GM12878 (cell line): ENCODE results near the gene LSP1. TPM values are rescaled to one million over a fixed set of nuclear protein-coding genes. Genes with fewer than 3 reads are reported as not detected.
A peak's percentile ranks its signal among the peaks of the same experiment; 100 is the strongest.

ENCODE experiments used
- ATAC-seq: fragments of 200-7000 bp; cut with Tn5 transposase; 3 replicates; pipeline ENCODE4 v1.9.1; 2020; ENCODE audit warnings: mild to moderate bottlenecking, moderate library complexity
- BruUV-seq: library from RNA; stranded (reverse); fragments of 400-500 nt; replicated peaks from 2 replicates; lab custom pipeline; 2021; lab: Mats Ljungman, UMichigan
- CTCF ChIA-PET: fragments of 300-600 bp; sonication (Branson Sonifier 250); formaldehyde crosslinking; extraction: SDS; loops from one replicate; lab custom pipeline; 2021; ENCODE audit warnings: inconsistent platforms; lab: Yijun Ruan, JAX
- POLR2A ChIA-PET: fragments of 350-600 bp; formaldehyde crosslinking; extraction: SDS; loops from one replicate; lab custom pipeline; 2021; ENCODE audit warnings: inconsistent platforms; lab: Charles Lee
- RAD21 ChIA-PET: fragments of 300-600 bp; sonication (Branson Sonifier 250); formaldehyde crosslinking; loops from one replicate; lab custom pipeline; 2023; ENCODE audit warnings: antibody characterized with exemption; ENCODE audit not compliant: unreplicated experiment; lab: Charles Lee
- SMC1A ChIA-PET: fragments of 300-600 bp; sonication (Branson Sonifier 250); formaldehyde crosslinking; loops from one replicate; lab custom pipeline; 2023; ENCODE audit not compliant: unreplicated experiment, uncharacterized antibody; lab: Charles Lee
- DNase-seq: peaks from one replicate; pipeline ENCODE4 v3.0.0-alpha.2; 2011; ENCODE audit warnings: low read depth, low spot score
- FAIRE-seq: peaks from 3 replicates; lab custom pipeline; 2011; peaks lifted over from hg19 to GRCh38; lab: Jason Lieb, UNC
- H2AFZ ChIP-seq: 2 replicates; pipeline ENCODE4 v1.6.0; 2011; ENCODE audit warnings: low read depth, low read length, control low read depth; ENCODE audit not compliant: control insufficient read depth
- H3K27ac ChIP-seq: 2 replicates; pipeline ENCODE4 v1.5.1; 2011; ENCODE audit warnings: control low read depth; ENCODE audit not compliant: control insufficient read depth, insufficient read depth
- H3K27me3 ChIP-seq, 2 experiments: replicated peaks in 1 of 2; 2 replicates each; pipeline versions ENCODE4 v1.6.0 to v1.6.1; 2011; ENCODE audit warnings: low read length in 1 of 2; ENCODE audit not compliant: control insufficient read depth in 2 of 2, insufficient read depth in 2 of 2
- H3K36me3 ChIP-seq, 2 experiments: 2 replicates each; pipeline ENCODE4 v1.5.1; 2011; ENCODE audit warnings: low read length in 1 of 2; ENCODE audit not compliant: control insufficient read depth in 2 of 2, insufficient read depth in 2 of 2
- H3K4me1 ChIP-seq: 2 replicates; pipeline ENCODE4 v1.6.1; 2011; ENCODE audit warnings: mild to moderate bottlenecking, low read length, moderate library complexity, mixed read lengths; ENCODE audit not compliant: control insufficient read depth, insufficient read depth
- H3K4me2 ChIP-seq: 2 replicates; pipeline ENCODE4 v1.6.0; 2011; ENCODE audit warnings: control low read depth; ENCODE audit not compliant: control insufficient read depth, insufficient read depth
- H3K4me3 ChIP-seq: fragments of 200-600 bp; sonication (generic); 2 replicates; pipeline ENCODE4 v1.5.1; 2016
- H3K79me2 ChIP-seq: 2 replicates; pipeline ENCODE4 v1.6.0; 2011; ENCODE audit warnings: low read length; ENCODE audit not compliant: control insufficient read depth, insufficient read depth
- H3K9ac ChIP-seq: 2 replicates; pipeline ENCODE4 v1.8.0; 2011; ENCODE audit warnings: low read length, control low read depth, mixed read lengths; ENCODE audit not compliant: control insufficient read depth, insufficient read depth
- H3K9me3 ChIP-seq: replicated peaks from 3 replicates; pipeline ENCODE4 v1.5.1; 2011; ENCODE audit warnings: mild to moderate bottlenecking, low read length; ENCODE audit not compliant: control insufficient read depth, insufficient read depth
- H4K20me1 ChIP-seq: 2 replicates; pipeline ENCODE4 v1.6.0; 2011; ENCODE audit not compliant: control insufficient read depth, insufficient read depth
- LARP7 ChIP-seq: fragments of 450-650 bp; IDR thresholded peaks from 2 replicates; pipeline ENCODE4 v1.6.1; 2017; ENCODE audit warnings: mild to moderate bottlenecking
- MXI1 ChIP-seq: fragments of 150-350 bp; IDR thresholded peaks from 2 replicates; pipeline ENCODE4 v1.6.1; 2011; ENCODE audit warnings: low read depth, mild to moderate bottlenecking, inconsistent platforms, low read length, improper control_type of control experiment
- POLR2AphosphoS5 ChIP-seq: IDR thresholded peaks from 2 replicates; pipeline ENCODE4 v1.6.1; 2011; ENCODE audit warnings: mild to moderate bottlenecking, low read length, inconsistent platforms
- SIN3A ChIP-seq: IDR thresholded peaks from 2 replicates; pipeline ENCODE4 v1.6.1; 2012; ENCODE audit warnings: low read depth, low read length, improper control_type of control experiment
- SP1 ChIP-seq: IDR thresholded peaks from one replicate; pipeline ENCODE4 v1.6.1; 2011; ENCODE audit warnings: low read depth, low read length
- STAT1 ChIP-seq: fragments of 450-650 bp; conservative IDR thresholded peaks from 2 replicates; pipeline ENCODE4 v1.6.1; 2014; ENCODE audit warnings: antibody characterized with exemption, mild to moderate bottlenecking
- ZSCAN29 ChIP-seq: fragments of 450-650 bp; IDR thresholded peaks from 2 replicates; pipeline ENCODE4 v1.6.1; 2017; ENCODE audit warnings: mild to moderate bottlenecking, moderate library complexity
- WGBS: methylation state at CpG from one replicate; pipeline ENCODE4 v1.1.6; 2016; ENCODE audit warnings: low lambda C conversion rate; ENCODE audit not compliant: insufficient replicate concordance, insufficient coverage; ENCODE audit errors: missing lambda C conversion rate; 5-methylcytosine and 5-hydroxymethylcytosine counted together
- in situ Hi-C: fragments of 300-500 bp; cut with MboI; formaldehyde crosslinking; loops from 9 replicates; pipeline ENCODE4 v1.14.3; 2018; ENCODE audit warnings: mixed read lengths
- intact Hi-C: fragments of 100-400 bp; cut with micrococcal nuclease; formaldehyde crosslinking; loops from one replicate; pipeline ENCODE4 v1.14.2; 2022; ENCODE audit not compliant: unreplicated experiment
- polyA plus RNA-seq, 11 experiments: library from polyadenylated mRNA; depleted of rRNA in 4 of 11; unstranded in 6 of 11; stranded (reverse) in 5 of 11; fragments of >200 nt; fragmentation: Nextera tagmentation in 4 of 11; fragmentation: Illumina TruSeq in 1 of 11; extraction: Ambion mirVana in 4 of 11; extraction: Trizol in 1 of 11; gene quantifications; 1 replicate in 1 of 11; 2 replicates in 10 of 11; pipeline versions ENCODE4 v1.2.1 to v1.2.3, GENCODE V29; 2011 to 2016; ENCODE audit warnings: inconsistent platforms in 2 of 11, missing spikeins in 2 of 11, low read depth in 1 of 11
- total RNA-seq, 4 experiments: library from RNA; depleted of rRNA in 3 of 4; stranded (reverse); fragments of >200 nt in 3 of 4; fragmentation: Illumina TruSeq in 1 of 4; extraction: Trizol in 1 of 4; gene quantifications; 2 replicates each; pipeline versions ENCODE4 v1.2.1 to v1.2.3, GENCODE V29; 2013 to 2021
- TF ChIP-seq, protein P1 (sequence below), 3 experiments: IDR thresholded peaks in 2 of 3; conservative IDR thresholded peaks in 1 of 3; 2 replicates each; pipeline ENCODE4 v1.5.1; 2011; ENCODE audit warnings: low read depth in 3 of 3, low read length in 3 of 3, mild to moderate bottlenecking in 3 of 3, control low read depth in 2 of 3, moderate library complexity in 2 of 3, inconsistent platforms in 1 of 3, mixed read lengths in 1 of 3; ENCODE audit not compliant: control insufficient read depth in 2 of 3, insufficient read depth in 1 of 3; ENCODE audit errors: extremely low read depth in 1 of 3
- TF ChIP-seq, protein P2 (sequence below): fragments of 450-650 bp; IDR thresholded peaks from 2 replicates; pipeline ENCODE4 v1.6.1; 2017; ENCODE audit warnings: mild to moderate bottlenecking
- TF ChIP-seq, protein P3 (sequence below): IDR thresholded peaks from 2 replicates; pipeline ENCODE4 v1.6.1; 2012; ENCODE audit warnings: low read depth, low read length, improper control_type of control experiment
- TF ChIP-seq, protein P4 (sequence below): IDR thresholded peaks from 2 replicates; pipeline ENCODE4 v1.6.1; 2012; ENCODE audit warnings: improper control_type of control experiment, low read depth, low read length; ENCODE audit not compliant: insufficient replicate concordance

LSP1 gene
- total and polyA plus RNA-seq, 10 of the 15 experiments (the other 5 are each of a cell fraction or from before 2014, with no cell fraction given) = 19.2 to 488 (median 369) TPM

DNA sequence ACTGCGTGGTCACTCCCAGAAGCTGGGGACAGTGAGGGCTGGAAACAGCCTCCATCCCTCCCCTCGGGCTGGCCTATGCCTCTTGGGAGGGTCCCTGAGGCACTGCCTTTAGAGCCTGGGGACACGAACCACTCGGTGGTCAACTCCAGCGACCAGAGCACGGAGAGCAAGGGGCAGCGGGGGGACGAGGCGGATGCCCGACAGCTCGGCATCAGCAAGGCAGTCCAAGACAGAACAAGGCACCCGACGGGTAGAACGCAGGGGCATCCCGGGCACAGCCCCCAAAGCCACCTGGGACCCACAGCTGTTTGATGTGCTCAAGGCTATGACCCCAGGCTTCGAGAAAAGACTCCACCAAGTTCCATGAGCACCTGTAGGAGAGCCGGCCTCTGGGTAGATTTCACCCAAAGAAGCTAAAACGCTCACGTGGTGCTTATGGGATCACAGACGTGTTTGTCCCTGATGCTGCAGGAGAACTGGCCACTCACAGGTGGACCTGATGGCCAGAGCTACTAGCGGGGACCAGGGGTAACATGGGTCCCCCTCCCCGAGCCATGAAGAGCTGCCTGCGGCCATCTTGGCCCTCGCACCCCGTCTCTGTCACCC is 510 bp upstream of the LSP1 start:
- in situ Hi-C loops = loop anchor here (5.0 to 10.0 kb wide), 2 partner anchors 530 to 1008 kb away; partner anchors contain the start of genes POLR2L and TSPAN4
- peak overlapping the region; percentile 100 for H3K4me2 ChIP-seq
- TF ChIP-seq, protein P1, sequence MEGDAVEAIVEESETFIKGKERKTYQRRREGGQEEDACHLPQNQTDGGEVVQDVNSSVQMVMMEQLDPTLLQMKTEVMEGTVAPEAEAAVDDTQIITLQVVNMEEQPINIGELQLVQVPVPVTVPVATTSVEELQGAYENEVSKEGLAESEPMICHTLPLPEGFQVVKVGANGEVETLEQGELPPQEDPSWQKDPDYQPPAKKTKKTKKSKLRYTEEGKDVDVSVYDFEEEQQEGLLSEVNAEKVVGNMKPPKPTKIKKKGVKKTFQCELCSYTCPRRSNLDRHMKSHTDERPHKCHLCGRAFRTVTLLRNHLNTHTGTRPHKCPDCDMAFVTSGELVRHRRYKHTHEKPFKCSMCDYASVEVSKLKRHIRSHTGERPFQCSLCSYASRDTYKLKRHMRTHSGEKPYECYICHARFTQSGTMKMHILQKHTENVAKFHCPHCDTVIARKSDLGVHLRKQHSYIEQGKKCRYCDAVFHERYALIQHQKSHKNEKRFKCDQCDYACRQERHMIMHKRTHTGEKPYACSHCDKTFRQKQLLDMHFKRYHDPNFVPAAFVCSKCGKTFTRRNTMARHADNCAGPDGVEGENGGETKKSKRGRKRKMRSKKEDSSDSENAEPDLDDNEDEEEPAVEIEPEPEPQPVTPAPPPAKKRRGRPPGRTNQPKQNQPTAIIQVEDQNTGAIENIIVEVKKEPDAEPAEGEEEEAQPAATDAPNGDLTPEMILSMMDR (IDR thresholded peaks at IDR 0.05 in 2 of 3, conservative IDR thresholded peaks at IDR 0.05 in 1 of 3; ENCODE audit: control insufficient read depth in 2 of 3, extremely low read depth in 1 of 3, insufficient read depth in 1 of 3, low read depth in 3 of 3, low read length in 3 of 3) = no peak
- TF ChIP-seq LARP7 = no peak
- no peak for TF ChIP-seq SP1
- 0 out of 2 replicates have a peak, but pooled peaks have one; percentile 4 for TF ChIP-seq STAT1
- TF ChIP-seq, protein P2, sequence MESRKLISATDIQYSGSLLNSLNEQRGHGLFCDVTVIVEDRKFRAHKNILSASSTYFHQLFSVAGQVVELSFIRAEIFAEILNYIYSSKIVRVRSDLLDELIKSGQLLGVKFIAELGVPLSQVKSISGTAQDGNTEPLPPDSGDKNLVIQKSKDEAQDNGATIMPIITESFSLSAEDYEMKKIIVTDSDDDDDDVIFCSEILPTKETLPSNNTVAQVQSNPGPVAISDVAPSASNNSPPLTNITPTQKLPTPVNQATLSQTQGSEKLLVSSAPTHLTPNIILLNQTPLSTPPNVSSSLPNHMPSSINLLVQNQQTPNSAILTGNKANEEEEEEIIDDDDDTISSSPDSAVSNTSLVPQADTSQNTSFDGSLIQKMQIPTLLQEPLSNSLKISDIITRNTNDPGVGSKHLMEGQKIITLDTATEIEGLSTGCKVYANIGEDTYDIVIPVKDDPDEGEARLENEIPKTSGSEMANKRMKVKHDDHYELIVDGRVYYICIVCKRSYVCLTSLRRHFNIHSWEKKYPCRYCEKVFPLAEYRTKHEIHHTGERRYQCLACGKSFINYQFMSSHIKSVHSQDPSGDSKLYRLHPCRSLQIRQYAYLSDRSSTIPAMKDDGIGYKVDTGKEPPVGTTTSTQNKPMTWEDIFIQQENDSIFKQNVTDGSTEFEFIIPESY = no peak
- TF ChIP-seq SIN3A = no peak
- TF ChIP-seq POLR2AphosphoS5 = no peak
- TF ChIP-seq, protein P3, sequence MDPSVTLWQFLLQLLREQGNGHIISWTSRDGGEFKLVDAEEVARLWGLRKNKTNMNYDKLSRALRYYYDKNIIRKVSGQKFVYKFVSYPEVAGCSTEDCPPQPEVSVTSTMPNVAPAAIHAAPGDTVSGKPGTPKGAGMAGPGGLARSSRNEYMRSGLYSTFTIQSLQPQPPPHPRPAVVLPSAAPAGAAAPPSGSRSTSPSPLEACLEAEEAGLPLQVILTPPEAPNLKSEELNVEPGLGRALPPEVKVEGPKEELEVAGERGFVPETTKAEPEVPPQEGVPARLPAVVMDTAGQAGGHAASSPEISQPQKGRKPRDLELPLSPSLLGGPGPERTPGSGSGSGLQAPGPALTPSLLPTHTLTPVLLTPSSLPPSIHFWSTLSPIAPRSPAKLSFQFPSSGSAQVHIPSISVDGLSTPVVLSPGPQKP = no peak
- TF ChIP-seq ZSCAN29 = no peak
- TF ChIP-seq, protein P4, sequence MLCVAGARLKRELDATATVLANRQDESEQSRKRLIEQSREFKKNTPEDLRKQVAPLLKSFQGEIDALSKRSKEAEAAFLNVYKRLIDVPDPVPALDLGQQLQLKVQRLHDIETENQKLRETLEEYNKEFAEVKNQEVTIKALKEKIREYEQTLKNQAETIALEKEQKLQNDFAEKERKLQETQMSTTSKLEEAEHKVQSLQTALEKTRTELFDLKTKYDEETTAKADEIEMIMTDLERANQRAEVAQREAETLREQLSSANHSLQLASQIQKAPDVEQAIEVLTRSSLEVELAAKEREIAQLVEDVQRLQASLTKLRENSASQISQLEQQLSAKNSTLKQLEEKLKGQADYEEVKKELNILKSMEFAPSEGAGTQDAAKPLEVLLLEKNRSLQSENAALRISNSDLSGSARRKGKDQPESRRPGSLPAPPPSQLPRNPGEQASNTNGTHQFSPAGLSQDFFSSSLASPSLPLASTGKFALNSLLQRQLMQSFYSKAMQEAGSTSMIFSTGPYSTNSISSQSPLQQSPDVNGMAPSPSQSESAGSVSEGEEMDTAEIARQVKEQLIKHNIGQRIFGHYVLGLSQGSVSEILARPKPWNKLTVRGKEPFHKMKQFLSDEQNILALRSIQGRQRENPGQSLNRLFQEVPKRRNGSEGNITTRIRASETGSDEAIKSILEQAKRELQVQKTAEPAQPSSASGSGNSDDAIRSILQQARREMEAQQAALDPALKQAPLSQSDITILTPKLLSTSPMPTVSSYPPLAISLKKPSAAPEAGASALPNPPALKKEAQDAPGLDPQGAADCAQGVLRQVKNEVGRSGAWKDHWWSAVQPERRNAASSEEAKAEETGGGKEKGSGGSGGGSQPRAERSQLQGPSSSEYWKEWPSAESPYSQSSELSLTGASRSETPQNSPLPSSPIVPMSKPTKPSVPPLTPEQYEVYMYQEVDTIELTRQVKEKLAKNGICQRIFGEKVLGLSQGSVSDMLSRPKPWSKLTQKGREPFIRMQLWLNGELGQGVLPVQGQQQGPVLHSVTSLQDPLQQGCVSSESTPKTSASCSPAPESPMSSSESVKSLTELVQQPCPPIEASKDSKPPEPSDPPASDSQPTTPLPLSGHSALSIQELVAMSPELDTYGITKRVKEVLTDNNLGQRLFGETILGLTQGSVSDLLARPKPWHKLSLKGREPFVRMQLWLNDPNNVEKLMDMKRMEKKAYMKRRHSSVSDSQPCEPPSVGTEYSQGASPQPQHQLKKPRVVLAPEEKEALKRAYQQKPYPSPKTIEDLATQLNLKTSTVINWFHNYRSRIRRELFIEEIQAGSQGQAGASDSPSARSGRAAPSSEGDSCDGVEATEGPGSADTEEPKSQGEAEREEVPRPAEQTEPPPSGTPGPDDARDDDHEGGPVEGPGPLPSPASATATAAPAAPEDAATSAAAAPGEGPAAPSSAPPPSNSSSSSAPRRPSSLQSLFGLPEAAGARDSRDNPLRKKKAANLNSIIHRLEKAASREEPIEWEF = no peak
- no peak for TF ChIP-seq MXI1

More for the DNA sequence above, 510 bp upstream of the LSP1 start:
- no peak for ATAC-seq
- Histone ChIP-seq H3K4me3 (peak overlapping the region; percentile 44; the same call in 1 of the 2 replicates), H3K27me3 (no peaks in the 10 kb centered on the region), H3K36me3 (peaks cover 1 to 3% of the 10 kb centered on the region in 2 experiments; a peak in 2 of 4 replicates), H3K27ac (peak overlapping the region; percentile 99), H3K4me1 (peaks cover 60% of the 10 kb centered on the region), H3K9ac (peak overlapping the region; percentile 92), H2AFZ (peak overlapping the region; percentile 35), H3K79me2 (peaks cover 54% of the 10 kb centered on the region), H3K9me3 (no peaks in the 10 kb centered on the region), H4K20me1 (peaks cover 15% of the 10 kb centered on the region; the same call in 1 of the 2 replicates)
- no peak for FAIRE-seq
- BruUV-seq = TSS peak; percentile 90
- intact Hi-C loops = loop anchor here (5.0 kb wide), 2 partner anchors 530 to 550 kb away; partner anchors contain the start of gene TSSC4
- ChIA-PET SMC1A (interaction anchor here (1.2 to 2.6 kb wide), 3 partner anchors 10 to 148 kb away, joined by 3 to 7 read pairs (median 3); no protein-coding TSS in a partner anchor), CTCF (interaction anchor here (0.6 to 5.5 kb wide), 7 partner anchors 14 to 299 kb away, joined by 3 to 23 read pairs (median 3); partner anchors contain the start of gene TNNI2), POLR2A (interaction anchor here (0.9 kb wide), 1 partner anchor 95 kb away, joined by 3 read pairs; the partner anchor contains the start of gene MRPL23), RAD21 (interaction anchor here (1.2 to 1.4 kb wide), 2 partner anchors 13 to 84 kb away, joined by 3 to 5 read pairs; partner anchors contain the start of gene TNNI2)
- no peak for DNase-seq
- 13% methylated on average over 25 of the region's 25 CpGs for WGBS
